Fibroblast of lung (primary cell): ENCODE results near the gene RSPH9. TPM values are rescaled to one million over a fixed set of nuclear protein-coding genes. Genes with fewer than 3 reads are reported as not detected.

Experiments
- DNase-seq, 2 donors: peaks; one replicate each; pipeline versions ENCODE4 v3.0.0 to v3.0.0-alpha.2; 2010; ENCODE audit warnings: low read depth in 2 of 2
- H2AFZ ChIP-seq: 2 replicates; pipeline ENCODE4 v1.5.1; 2012; ENCODE audit warnings: low read length, control low read depth, inconsistent platforms
- H3K27ac ChIP-seq: 2 replicates; pipeline ENCODE4 v1.5.1; 2011; ENCODE audit warnings: low read length, control low read depth; ENCODE audit not compliant: insufficient read depth
- H3K27me3 ChIP-seq: 2 replicates; pipeline ENCODE4 v1.5.1; 2011; ENCODE audit warnings: mild to moderate bottlenecking, low read length; ENCODE audit not compliant: control insufficient read depth, insufficient read depth
- H3K36me3 ChIP-seq: 2 replicates; pipeline ENCODE4 v1.5.1; 2011; ENCODE audit warnings: low read length; ENCODE audit not compliant: control insufficient read depth, insufficient read depth
- H3K4me1 ChIP-seq: 2 replicates; pipeline ENCODE4 v1.5.1; 2011; ENCODE audit warnings: low read length; ENCODE audit not compliant: control insufficient read depth, insufficient read depth; ENCODE audit errors: extremely low read depth
- H3K4me2 ChIP-seq: 2 replicates; pipeline ENCODE4 v1.5.1; 2011; ENCODE audit warnings: low read length, control low read depth; ENCODE audit not compliant: insufficient read depth; ENCODE audit errors: extremely low read depth
- H3K4me3 ChIP-seq, 4 experiments: fragments of 200-600 bp in 1 of 4; sonication (generic) in 1 of 4; replicated peaks in 1 of 4; 2 replicates each; pipeline ENCODE4 v1.5.1; 2011 to 2016; ENCODE audit warnings: low read length in 4 of 4, low read depth in 3 of 4, mild to moderate bottlenecking in 3 of 4, control low read depth in 2 of 4, inconsistent platforms in 1 of 4, mixed read lengths in 1 of 4; ENCODE audit not compliant: insufficient read depth in 1 of 4; ENCODE audit errors: control extremely low read depth in 1 of 4
- H3K79me2 ChIP-seq: 2 replicates; pipeline ENCODE4 v1.5.1; 2012; ENCODE audit warnings: mild to moderate bottlenecking, low read length, inconsistent platforms; ENCODE audit not compliant: control insufficient read depth, insufficient read depth
- H3K9ac ChIP-seq: 2 replicates; pipeline ENCODE4 v1.5.1; 2011; ENCODE audit warnings: mild to moderate bottlenecking, low read length, control low read depth; ENCODE audit not compliant: insufficient read depth
- H3K9me3 ChIP-seq: 2 replicates; pipeline ENCODE4 v1.5.1; 2012; ENCODE audit warnings: low read depth, low read length; ENCODE audit not compliant: control insufficient read depth, insufficient read depth
- H4K20me1 ChIP-seq: 2 replicates; pipeline ENCODE4 v1.5.1; 2011; ENCODE audit warnings: low read length; ENCODE audit not compliant: control insufficient read depth, insufficient read depth; ENCODE audit errors: extremely low read depth
- EZH2 ChIP-seq: IDR thresholded peaks from 2 replicates; pipeline ENCODE4 v1.5.1; 2012; ENCODE audit warnings: low read length, control low read depth, mild to moderate bottlenecking; ENCODE audit errors: missing control alignments
- polyA plus RNA-seq, 2 donors: library from polyadenylated mRNA; depleted of rRNA in 1 of 2; stranded (reverse) in 1 of 2; unstranded in 1 of 2; fragments of >200 nt; gene quantifications; 2 replicates each; pipeline ENCODE4 v1.2.1, GENCODE V29; 2011 to 2012; ENCODE audit warnings: missing spikeins in 1 of 2
- total RNA-seq: library from RNA; depleted of rRNA; stranded (reverse); fragments of >200 nt; gene quantifications from 2 replicates; pipeline ENCODE4 v1.2.1, GENCODE V29; 2014
- TF ChIP-seq, protein P1 (sequence below), 2 donors: IDR thresholded peaks in 1 of 2; conservative IDR thresholded peaks in 1 of 2; 1 replicate in 1 of 2; 2 replicates in 1 of 2; pipeline ENCODE4 v1.5.1; 2011 to 2012; ENCODE audit warnings: low read length in 2 of 2, control low read depth in 1 of 2, inconsistent platforms in 1 of 2, low read depth in 1 of 2, mild to moderate bottlenecking in 1 of 2

RSPH9 gene
- total and polyA plus RNA-seq, 2 donors (not counting 1 experiment from before 2014, with no cell fraction given), result 0.87 to 1.7 TPM

DNA sequence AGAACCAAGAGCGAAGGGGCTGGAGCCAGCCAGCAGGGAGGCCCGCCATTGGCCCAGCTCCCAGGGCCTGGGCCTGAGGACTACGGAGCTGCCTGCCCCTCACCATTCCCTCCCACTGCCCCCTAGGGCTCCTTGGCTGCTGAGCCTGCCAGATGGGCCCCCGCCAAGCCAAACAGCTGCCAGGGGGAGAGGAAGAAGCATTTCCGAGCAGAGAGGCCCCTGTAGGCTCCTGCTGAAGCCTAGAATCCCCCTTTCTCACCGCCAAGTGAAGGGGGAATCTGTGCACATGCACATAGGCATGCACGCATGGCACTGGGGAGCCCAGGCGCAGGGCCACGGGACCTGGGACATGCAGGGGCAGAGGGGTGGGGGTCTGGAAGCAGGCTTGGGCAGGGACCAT lies 71.3 kb downstream of the RSPH9 start:
- Histone ChIP-seq H3K9me3 (no peaks in the 10 kb centered on the region), H3K36me3 (no peaks in the 10 kb centered on the region), H3K27ac (no peak overlapping the region), H3K4me2 (no peak overlapping the region), H3K79me2 (no peaks in the 10 kb centered on the region), H2AFZ (no peak overlapping the region), H3K4me3 (no peak overlapping the region), H3K4me1 (peaks cover 2% of the 10 kb centered on the region), H3K27me3 (peaks cover 4% of the 10 kb centered on the region), H4K20me1 (no peaks in the 10 kb centered on the region), H3K9ac (no peak overlapping the region)
- TF ChIP-seq EZH2, result no peak
- TF ChIP-seq, protein P1, sequence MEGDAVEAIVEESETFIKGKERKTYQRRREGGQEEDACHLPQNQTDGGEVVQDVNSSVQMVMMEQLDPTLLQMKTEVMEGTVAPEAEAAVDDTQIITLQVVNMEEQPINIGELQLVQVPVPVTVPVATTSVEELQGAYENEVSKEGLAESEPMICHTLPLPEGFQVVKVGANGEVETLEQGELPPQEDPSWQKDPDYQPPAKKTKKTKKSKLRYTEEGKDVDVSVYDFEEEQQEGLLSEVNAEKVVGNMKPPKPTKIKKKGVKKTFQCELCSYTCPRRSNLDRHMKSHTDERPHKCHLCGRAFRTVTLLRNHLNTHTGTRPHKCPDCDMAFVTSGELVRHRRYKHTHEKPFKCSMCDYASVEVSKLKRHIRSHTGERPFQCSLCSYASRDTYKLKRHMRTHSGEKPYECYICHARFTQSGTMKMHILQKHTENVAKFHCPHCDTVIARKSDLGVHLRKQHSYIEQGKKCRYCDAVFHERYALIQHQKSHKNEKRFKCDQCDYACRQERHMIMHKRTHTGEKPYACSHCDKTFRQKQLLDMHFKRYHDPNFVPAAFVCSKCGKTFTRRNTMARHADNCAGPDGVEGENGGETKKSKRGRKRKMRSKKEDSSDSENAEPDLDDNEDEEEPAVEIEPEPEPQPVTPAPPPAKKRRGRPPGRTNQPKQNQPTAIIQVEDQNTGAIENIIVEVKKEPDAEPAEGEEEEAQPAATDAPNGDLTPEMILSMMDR (conservative IDR thresholded peaks at IDR 0.05 in 1 of 2, IDR thresholded peaks at IDR 0.05 in 1 of 2; ENCODE audit: low read depth in 1 of 2, low read length in 2 of 2), result no peak
- DNase-seq, result peak; percentile 28 to 58

- DNase-seq, result no peak
- Histone ChIP-seq H2AFZ (no peak overlapping the region), H4K20me1 (no peaks in the 10 kb centered on the region), H3K27ac (no peak overlapping the region), H3K4me1 (peaks cover 2% of the 10 kb centered on the region), H3K36me3 (no peaks in the 10 kb centered on the region), H3K27me3 (peaks cover 8% of the 10 kb centered on the region), H3K9ac (no peak overlapping the region), H3K79me2 (no peaks in the 10 kb centered on the region), H3K9me3 (no peaks in the 10 kb centered on the region), H3K4me3 (no peak overlapping the region), H3K4me2 (no peak overlapping the region)
- TF ChIP-seq EZH2, result no peak
- TF ChIP-seq, protein P1 (conservative IDR thresholded peaks at IDR 0.05 in 1 of 2, IDR thresholded peaks at IDR 0.05 in 1 of 2; ENCODE audit: low read depth in 1 of 2, low read length in 2 of 2), result no peak
Observed at GRCh38 chr6:43717389-43717788, 72.6 kb downstream of the RSPH9 start.

GRCh38 chr6:43717822-43718221 lies 73.0 kb downstream of the RSPH9 start:
- TF ChIP-seq, protein P1 (conservative IDR thresholded peaks at IDR 0.05 in 1 of 2, IDR thresholded peaks at IDR 0.05 in 1 of 2; ENCODE audit: low read depth in 1 of 2, low read length in 2 of 2), result no peak
- no peak for TF ChIP-seq EZH2
- DNase-seq, result no peak
- H4K20me1 ChIP-seq, result no peaks in the 10 kb centered on the region

More at GRCh38 chr6:43717822-43718221, 73.0 kb downstream of the RSPH9 start:
- H3K9me3 ChIP-seq, result no peaks in the 10 kb centered on the region
- H3K27ac ChIP-seq, result no peak overlapping the region
- H3K27me3 ChIP-seq, result peaks cover 8% of the 10 kb centered on the region
- H3K4me3 ChIP-seq, result no peak overlapping the region
- H3K36me3 ChIP-seq, result no peaks in the 10 kb centered on the region
- H3K9ac ChIP-seq, result no peak overlapping the region
- H2AFZ ChIP-seq, result no peak overlapping the region
- H3K4me2 ChIP-seq, result no peak overlapping the region
- H3K79me2 ChIP-seq, result no peaks in the 10 kb centered on the region
- H3K4me1 ChIP-seq, result peaks cover 2% of the 10 kb centered on the region
